HepG2 (cell line): ENCODE results near the gene KIF26B. TPM values are rescaled to one million over a fixed set of nuclear protein-coding genes. Genes with fewer than 3 reads are reported as not detected.

ENCODE experiments used
- ATF4 ChIP-seq, 2 experiments: fragments of 450-650 bp in 1 of 2; sonication (generic) in 1 of 2; formaldehyde crosslinking; IDR thresholded peaks; 2 replicates each; pipeline versions ENCODE4 v1.5.0 to v1.8.0; 2020 to 2022; ENCODE audit warnings: mild to moderate bottlenecking in 1 of 2, missing genetic modification reagents in 1 of 2
- CERS6 ChIP-seq: sonication (generic); formaldehyde crosslinking; IDR thresholded peaks from 2 replicates; pipeline ENCODE4 v1.5.0; 2020; ENCODE audit warnings: missing genetic modification reagents
- FOXA1 ChIP-seq, 2 experiments: fragments of 450-650 bp in 1 of 2; sonication (generic) in 1 of 2; formaldehyde crosslinking in 1 of 2; IDR thresholded peaks; 2 replicates each; pipeline versions ENCODE4 v1.4.0 to v1.6.1; 2016 to 2020; ENCODE audit warnings: missing genetic modification reagents in 1 of 2
- HNF4A ChIP-seq: sonication (generic); formaldehyde crosslinking; IDR thresholded peaks from 2 replicates; pipeline ENCODE4 v1.4.0; 2020; ENCODE audit warnings: missing genetic modification reagents
- KLF13 ChIP-seq: sonication (generic); formaldehyde crosslinking; IDR thresholded peaks from 2 replicates; pipeline ENCODE4 v1.4.0; 2020; ENCODE audit warnings: mild to moderate bottlenecking, missing genetic modification reagents
- KMT2A ChIP-seq: sonication (generic); formaldehyde crosslinking; IDR thresholded peaks from 2 replicates; pipeline ENCODE4 v1.4.0; 2020; ENCODE audit warnings: missing genetic modification reagents
- KMT2B ChIP-seq: IDR thresholded peaks from 2 replicates; pipeline ENCODE4 v1.6.1; 2016; ENCODE audit warnings: missing genetic modification reagents, missing compliant biosample characterization
- MAX ChIP-seq: IDR thresholded peaks from 2 replicates; pipeline ENCODE4 v1.6.1; 2012; ENCODE audit warnings: inconsistent platforms
- PAXIP1 ChIP-seq: sonication (generic); formaldehyde crosslinking; conservative IDR thresholded peaks from 2 replicates; pipeline ENCODE4 v1.4.0; 2020; ENCODE audit warnings: mild to moderate bottlenecking, missing genetic modification reagents, moderate library complexity
- PRMT3 ChIP-seq: sonication (generic); formaldehyde crosslinking; IDR thresholded peaks from 2 replicates; pipeline ENCODE4 v1.8.1; 2022; ENCODE audit warnings: low read depth, mild to moderate bottlenecking, moderate library complexity, missing genetic modification reagents, borderline replicate concordance
- RARA ChIP-seq: IDR thresholded peaks from 2 replicates; pipeline ENCODE4 v1.6.1; 2016; ENCODE audit warnings: missing genetic modification reagents, missing compliant biosample characterization
- TBL1XR1 ChIP-seq: fragments of 150-350 bp; IDR thresholded peaks from 2 replicates; pipeline ENCODE4 v1.6.1; 2014; ENCODE audit warnings: borderline replicate concordance, low read length; ENCODE audit not compliant: partially characterized antibody
- TEAD3 ChIP-seq: optimal IDR thresholded peaks from 2 replicates; pipeline ENCODE3; 2016; ENCODE audit warnings: borderline replicate concordance
- ZNF451 ChIP-seq: sonication (generic); formaldehyde crosslinking; IDR thresholded peaks from 2 replicates; pipeline ENCODE4 v1.5.0; 2020; ENCODE audit warnings: mild to moderate bottlenecking, missing genetic modification reagents
- ZNF652 ChIP-seq: IDR thresholded peaks from 2 replicates; pipeline ENCODE4 v1.6.1; 2016; ENCODE audit warnings: low read depth, borderline replicate concordance
- ZNF703 ChIP-seq: sonication (generic); formaldehyde crosslinking; IDR thresholded peaks from 2 replicates; pipeline ENCODE4 v1.5.1; 2020; ENCODE audit warnings: missing genetic modification reagents, mild to moderate bottlenecking, moderate library complexity, borderline replicate concordance
- ZNF724P ChIP-seq: sonication (generic); formaldehyde crosslinking; IDR thresholded peaks from 2 replicates; pipeline ENCODE4 v1.8.0; 2022; ENCODE audit warnings: missing genetic modification reagents, borderline replicate concordance
- ZNF879 ChIP-seq: sonication (generic); formaldehyde crosslinking; IDR thresholded peaks from 2 replicates; pipeline ENCODE4 v1.8.1; 2023; ENCODE audit warnings: missing genetic modification reagents
- ZSCAN31 ChIP-seq: sonication (generic); formaldehyde crosslinking; IDR thresholded peaks from 2 replicates; pipeline ENCODE4 v1.5.0; 2020; ENCODE audit warnings: low read depth, mild to moderate bottlenecking, missing genetic modification reagents
- polyA plus RNA-seq, 8 experiments: library from polyadenylated mRNA; depleted of rRNA in 3 of 8; stranded (reverse) in 7 of 8; unstranded in 1 of 8; fragments of >200 nt; fragmentation: Illumina TruSeq in 4 of 8; extraction: Trizol in 4 of 8; gene quantifications; 2 replicates each; pipeline versions ENCODE4 v1.2.1 to v1.2.3, GENCODE V29; 2011 to 2016; ENCODE audit warnings: low read depth in 4 of 8, missing spikeins in 1 of 8, mixed read lengths in 1 of 8; ENCODE audit not compliant: insufficient read depth in 1 of 8
- total RNA-seq, 5 experiments: library from RNA; depleted of rRNA; stranded (reverse); fragments of >200 nt; fragmentation: Illumina TruSeq; extraction: Trizol; gene quantifications; 2 replicates each; pipeline ENCODE4 v1.2.3, GENCODE V29; 2016; ENCODE audit warnings: low read depth in 1 of 5

The KIF26B gene
- total and polyA plus RNA-seq, 2 of the 13 experiments (the other 11 are each of a cell fraction or from before 2014, with no cell fraction given), result 0.08 to 0.09 TPM

GRCh38 chr1:245571815-245572294 is 417.1 kb downstream of the KIF26B start (continued):
- TF ChIP-seq PAXIP1 (CRISPR knock-in tag), result no peak
- no peak for TF ChIP-seq KLF13
- no peak for TF ChIP-seq KMT2A (CRISPR knock-in tag)
- 0 out of 2 replicates have a peak, but pooled peaks have one; percentile 11 for TF ChIP-seq HNF4A (CRISPR knock-in tag)
- no peak for TF ChIP-seq ATF4 (CRISPR knock-in tag; IDR thresholded peaks at IDR 0.05)
- no peak for TF ChIP-seq ZNF724P
- TF ChIP-seq PRMT3 (CRISPR knock-in tag), result no peak
- no peak for TF ChIP-seq FOXA1 (IDR thresholded peaks at IDR 0.05)
- peak; percentile 72 for TF ChIP-seq FOXA1 (CRISPR knock-in tag; IDR thresholded peaks at IDR 0.05)
- TF ChIP-seq ZNF451 (CRISPR knock-in tag), result no peak
- no peak for TF ChIP-seq TBL1XR1
- TF ChIP-seq RARA, result no peak
- TF ChIP-seq TEAD3 (CRISPR knock-in tag), result peak; percentile 87
- TF ChIP-seq CERS6 (CRISPR knock-in tag), result no peak
- TF ChIP-seq ZSCAN31 (CRISPR knock-in tag), result no peak
- TF ChIP-seq MAX, result no peak
- no peak for TF ChIP-seq ZNF703 (CRISPR knock-in tag)
- peak; percentile 94 for TF ChIP-seq ZNF652 (CRISPR knock-in tag)
- TF ChIP-seq ZNF879, result no peak
- TF ChIP-seq KMT2B, result no peak
- TF ChIP-seq, all 625 proteins: peak for 4
